ENCODE measurements around the gene SAMHD1. TPM values are rescaled to one million over a fixed set of nuclear protein-coding genes. Genes with fewer than 3 reads are reported as not detected.
"Not testable (repeated sequence)": the region's sequence is repeated elsewhere in the genome, so short reads cannot be mapped to it uniquely, and the experiment has no call there.

The SAMHD1 gene
- polyA plus RNA-seq, 1 donor from 2014 or later: 22.2 TPM

GRCh38 chr20:36847009-36847709 lies 104.3 kb downstream of the SAMHD1 start:
- Histone ChIP-seq H3K27me3 (ENCODE audit: insufficient read depth, low read depth, low read length) (no peaks in the 10 kb centered on the region), H3K9me3 (ENCODE audit: low read length) (peaks cover 4% of the 10 kb centered on the region), H3K79me2 (replicated peaks; ENCODE audit: insufficient read depth, low read length) (peaks cover 25% of the 10 kb centered on the region), H3F3A (ENCODE audit: insufficient read depth, low read length, poor library complexity, severe bottlenecking) (no peaks in the 10 kb centered on the region), H3K36me3 (ENCODE audit: insufficient read depth, low read length) (no peaks in the 10 kb centered on the region), H3K4me2 (ENCODE audit: low read length) (no peak overlapping the region), H3K9me2 (ENCODE audit: insufficient read depth, low read length) (no peaks in the 10 kb centered on the region), H4K20me1 (ENCODE audit: insufficient read depth) (peaks cover under 1% of the 10 kb centered on the region), H3K27ac (ENCODE audit: low read length) (no peak overlapping the region), H3K9ac (ENCODE audit: low read length) (no peak overlapping the region), H2AFZ (ENCODE audit: low read depth, low read length) (no peak overlapping the region), H3K4me3 (ENCODE audit: low read length) (no peak overlapping the region)
- TF ChIP-seq RAD21 (conservative IDR thresholded peaks at IDR 0.05) (no peak), MXI1 (conservative IDR thresholded peaks at IDR 0.05; ENCODE audit: poor library complexity, severe bottlenecking) (no peak), REST (IDR thresholded peaks at IDR 0.05; ENCODE audit: borderline replicate concordance) (no peak), TAF1 (IDR thresholded peaks at IDR 0.05; ENCODE audit: low read depth) (no peak), CTCF (IDR thresholded peaks at IDR 0.05; ENCODE audit: poor library complexity, severe bottlenecking) (no peak)

GRCh38 chr20:36845288-36845971 lies 106.1 kb downstream of the SAMHD1 start:
- Histone ChIP-seq H3K9me2 (ENCODE audit: insufficient read depth, low read length) (no peaks in the 10 kb centered on the region), H3K27me3 (ENCODE audit: insufficient read depth, low read depth, low read length) (no peaks in the 10 kb centered on the region), H3K9me3 (ENCODE audit: low read length) (no peaks in the 10 kb centered on the region), H2AFZ (ENCODE audit: low read depth, low read length) (no peak overlapping the region), H3F3A (ENCODE audit: insufficient read depth, low read length, poor library complexity, severe bottlenecking) (no peaks in the 10 kb centered on the region), H3K27ac (ENCODE audit: low read length) (no peak overlapping the region), H3K4me2 (ENCODE audit: low read length) (no peak overlapping the region), H3K79me2 (replicated peaks; ENCODE audit: insufficient read depth, low read length) (peaks cover 9% of the 10 kb centered on the region), H4K20me1 (ENCODE audit: insufficient read depth) (no peaks in the 10 kb centered on the region), H3K9ac (ENCODE audit: low read length) (no peak overlapping the region), H3K36me3 (ENCODE audit: insufficient read depth, low read length) (no peaks in the 10 kb centered on the region), H3K4me3 (ENCODE audit: low read length) (no peak overlapping the region)
- TF ChIP-seq TAF1 (IDR thresholded peaks at IDR 0.05; ENCODE audit: low read depth) (no peak), POLR2AphosphoS5 (IDR thresholded peaks at IDR 0.05) (no peak), MXI1 (conservative IDR thresholded peaks at IDR 0.05; ENCODE audit: poor library complexity, severe bottlenecking) (no peak), REST (IDR thresholded peaks at IDR 0.05; ENCODE audit: borderline replicate concordance) (no peak), EZH2 (IDR thresholded peaks at IDR 0.05; ENCODE audit: borderline replicate concordance, insufficient read depth, low read length, poor library complexity, severe bottlenecking) (no peak), RAD21 (conservative IDR thresholded peaks at IDR 0.05) (no peak), SMC3 (conservative IDR thresholded peaks at IDR 0.05; ENCODE audit: poor library complexity) (no peak), EP300 (conservative IDR thresholded peaks at IDR 0.05; ENCODE audit: poor library complexity, severe bottlenecking) (no peak), CTCF (IDR thresholded peaks at IDR 0.05; ENCODE audit: poor library complexity, severe bottlenecking) (no peak)

- not testable (repeated sequence) for H3K9me3 ChIP-seq (ENCODE audit: low read length); H3K36me3 ChIP-seq (ENCODE audit: insufficient read depth, low read length); H3K27ac ChIP-seq (ENCODE audit: low read length); H3F3A ChIP-seq (ENCODE audit: insufficient read depth, low read length, poor library complexity, severe bottlenecking); H3K9ac ChIP-seq (ENCODE audit: low read length); H3K9me2 ChIP-seq (ENCODE audit: insufficient read depth, low read length); H4K20me1 ChIP-seq (ENCODE audit: insufficient read depth); H3K4me2 ChIP-seq (ENCODE audit: low read length); H3K4me3 ChIP-seq (ENCODE audit: low read length); H3K79me2 ChIP-seq (replicated peaks; ENCODE audit: insufficient read depth, low read length); H3K27me3 ChIP-seq (ENCODE audit: insufficient read depth, low read depth, low read length); H2AFZ ChIP-seq (ENCODE audit: low read depth, low read length)
These were observed 110.5 kb downstream of the SAMHD1 start for GRCh38 chr20:36841030-36841429.
